GM18870 (cell line): ENCODE results near the gene CCDC78.
"Not testable (repeated sequence)": the region's sequence is repeated elsewhere in the genome, so short reads cannot be mapped to it uniquely, and the experiment has no call there.

ENCODE experiments used
- ATAC-seq: cut with Tn5 transposase; IDR thresholded peaks from one replicate; pipeline ENCODE4 v1.9.1; 2021; ENCODE audit warnings: moderate library complexity; ENCODE audit not compliant: unreplicated experiment

The CCDC78 gene

DNA sequence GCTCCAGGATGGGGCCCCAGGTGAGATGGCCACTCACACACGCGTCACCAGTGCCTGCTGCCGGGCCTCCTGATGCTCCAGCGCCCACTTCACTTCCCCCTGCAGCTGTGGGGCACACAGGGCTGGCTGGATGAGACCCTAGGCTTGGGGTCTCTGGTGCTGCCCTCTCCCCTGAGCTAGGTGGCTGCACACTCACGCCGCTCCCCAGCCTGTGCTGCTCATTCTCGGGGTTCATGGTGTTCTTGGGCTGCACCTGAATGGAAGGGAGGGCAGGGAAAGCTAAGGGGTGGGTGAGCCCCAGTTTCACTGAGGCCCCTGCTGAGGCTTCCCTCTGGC is 1.2 kb downstream of the CCDC78 start:
- no peak for ATAC-seq

DNA sequence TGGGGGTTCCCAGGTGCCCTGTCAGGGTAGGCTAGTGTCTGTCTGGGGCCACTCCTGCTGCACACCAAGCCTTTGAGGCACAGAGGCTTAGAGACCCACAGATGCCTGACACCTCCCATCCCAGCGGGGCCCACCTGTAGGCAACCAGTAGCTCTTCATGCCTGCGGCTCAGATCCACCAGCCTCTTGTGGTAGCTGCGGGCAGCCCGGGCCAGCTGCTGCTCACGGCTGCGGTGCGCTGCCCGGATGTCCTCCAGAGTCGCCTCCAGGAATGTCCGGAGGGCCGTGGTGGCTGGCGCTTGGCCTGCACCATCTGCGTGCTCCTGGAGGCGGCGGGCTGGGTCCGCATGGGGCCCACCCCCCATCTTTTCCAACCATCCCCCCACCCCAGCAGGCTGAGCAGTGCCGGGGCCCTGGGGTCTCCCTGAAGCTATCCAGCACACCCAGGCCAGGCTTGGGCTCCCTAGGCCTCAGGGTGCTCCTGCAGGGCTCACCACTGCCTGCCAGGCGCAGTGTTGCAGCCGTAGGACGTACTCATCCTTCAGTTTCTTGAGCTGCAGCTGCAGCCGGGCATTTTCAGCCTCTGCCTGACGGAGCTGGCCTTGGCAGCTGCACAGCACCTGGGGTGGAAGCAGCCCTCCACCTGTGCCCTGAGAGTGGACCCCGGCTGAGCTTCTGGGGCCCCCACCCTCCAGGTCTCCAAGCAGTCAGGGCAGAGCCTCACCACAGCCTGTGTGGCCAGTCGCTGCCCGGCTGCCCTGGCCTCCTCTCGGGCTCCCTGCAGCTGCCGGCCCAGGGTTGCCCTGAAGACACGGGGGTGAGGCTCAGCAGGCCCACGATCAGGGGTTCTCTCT is 1.8 kb downstream of the CCDC78 start:
- ATAC-seq: no peak

DNA sequence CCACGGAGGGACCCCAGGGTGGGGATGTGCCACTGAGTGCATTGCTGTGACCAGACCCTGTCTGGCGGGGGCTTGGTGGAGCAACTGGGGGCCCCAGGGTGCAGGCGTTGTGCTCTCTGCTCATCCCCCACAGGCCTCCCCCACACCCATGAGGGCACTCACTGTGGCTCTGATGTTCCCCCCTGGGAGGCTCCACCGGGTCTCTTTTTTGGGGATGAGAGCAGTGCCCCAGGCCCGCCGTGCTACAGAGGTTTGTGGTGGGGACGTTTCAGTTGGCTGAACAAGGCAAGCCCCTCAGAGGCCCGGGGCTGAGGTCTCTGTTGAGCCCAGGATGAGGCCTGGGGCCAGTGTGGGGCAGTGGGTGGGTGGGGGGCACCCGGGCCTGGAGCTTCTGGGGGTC is 2.5 kb downstream of the CCDC78 start:
- ATAC-seq: no peak

DNA sequence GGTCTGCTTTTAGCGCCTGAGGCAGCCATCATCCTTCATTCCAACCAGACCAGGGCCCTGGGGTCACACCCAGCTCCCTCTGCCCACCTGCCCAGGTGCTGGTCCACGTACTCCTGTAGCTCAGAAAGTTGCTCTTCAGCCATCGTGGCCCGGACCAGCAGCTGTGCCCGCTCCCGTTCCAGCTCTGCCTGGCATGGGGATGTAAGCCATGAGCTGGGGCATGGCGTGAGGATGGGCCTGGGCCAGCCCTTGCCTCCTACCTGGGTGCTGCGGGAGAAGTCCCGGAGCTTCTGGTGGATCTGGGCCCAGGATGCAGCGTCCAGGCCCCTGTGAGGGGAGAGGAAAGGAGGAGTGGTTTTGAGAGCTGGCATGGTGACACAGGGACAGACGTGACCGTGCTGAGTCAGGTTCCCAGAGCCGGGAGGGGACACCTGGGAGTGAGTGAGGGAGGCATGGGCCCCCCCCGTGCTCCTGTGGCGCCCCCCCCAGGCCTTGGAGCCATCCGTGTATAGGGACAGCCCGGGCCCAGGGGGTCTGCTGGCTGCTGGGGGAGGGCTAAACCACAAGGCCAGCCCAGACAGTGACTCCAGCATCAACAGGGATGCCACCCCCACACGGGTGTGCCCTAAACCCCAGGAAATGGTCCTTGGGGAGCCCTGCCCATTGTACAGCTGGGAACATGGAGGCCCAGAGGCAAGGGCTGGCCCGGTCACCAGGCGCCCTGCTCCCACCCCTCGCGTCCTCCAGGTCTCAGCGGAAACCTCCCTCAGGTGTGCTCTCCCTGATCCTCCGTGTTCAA is 3.2 kb downstream of the CCDC78 start:
- ATAC-seq: no peak

DNA sequence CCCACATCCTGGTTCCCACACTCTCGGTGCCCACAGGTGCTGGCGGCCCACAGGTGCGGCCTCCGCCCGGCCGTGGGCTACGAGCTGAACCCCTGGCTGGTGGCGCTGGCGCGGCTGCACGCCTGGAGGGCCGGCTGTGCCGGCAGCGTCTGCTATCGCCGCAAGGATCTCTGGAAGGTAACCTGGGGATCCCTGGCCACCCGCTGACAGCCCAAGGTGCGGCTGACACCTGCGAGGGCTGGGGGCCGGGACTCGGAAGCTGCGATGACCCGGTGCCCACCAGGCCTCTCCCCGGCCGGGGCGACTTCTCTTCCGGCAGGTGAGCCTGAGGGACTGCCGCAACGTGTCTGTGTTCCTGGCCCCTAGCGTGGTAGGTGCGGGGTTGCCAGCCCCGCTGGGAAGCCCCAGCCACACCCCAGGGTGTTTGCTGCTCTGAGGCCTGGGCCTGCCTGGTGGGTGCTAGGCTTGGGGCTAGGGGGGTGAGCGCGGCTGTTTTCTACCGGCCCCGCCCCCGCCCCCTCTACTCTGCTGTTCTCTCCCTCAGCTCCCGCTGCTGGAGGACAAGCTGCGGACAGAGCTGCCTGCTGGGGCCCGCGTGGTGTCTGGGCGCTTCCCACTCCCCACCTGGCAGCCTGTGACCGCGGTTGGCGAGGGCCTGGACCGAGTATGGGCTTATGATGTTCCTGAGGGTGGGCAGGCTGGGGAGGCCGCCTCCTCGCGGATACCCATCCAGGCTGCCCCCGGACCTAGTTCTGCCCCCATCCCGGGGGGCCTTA is 4.3 kb downstream of the CCDC78 start:
- no peak for ATAC-seq

DNA sequence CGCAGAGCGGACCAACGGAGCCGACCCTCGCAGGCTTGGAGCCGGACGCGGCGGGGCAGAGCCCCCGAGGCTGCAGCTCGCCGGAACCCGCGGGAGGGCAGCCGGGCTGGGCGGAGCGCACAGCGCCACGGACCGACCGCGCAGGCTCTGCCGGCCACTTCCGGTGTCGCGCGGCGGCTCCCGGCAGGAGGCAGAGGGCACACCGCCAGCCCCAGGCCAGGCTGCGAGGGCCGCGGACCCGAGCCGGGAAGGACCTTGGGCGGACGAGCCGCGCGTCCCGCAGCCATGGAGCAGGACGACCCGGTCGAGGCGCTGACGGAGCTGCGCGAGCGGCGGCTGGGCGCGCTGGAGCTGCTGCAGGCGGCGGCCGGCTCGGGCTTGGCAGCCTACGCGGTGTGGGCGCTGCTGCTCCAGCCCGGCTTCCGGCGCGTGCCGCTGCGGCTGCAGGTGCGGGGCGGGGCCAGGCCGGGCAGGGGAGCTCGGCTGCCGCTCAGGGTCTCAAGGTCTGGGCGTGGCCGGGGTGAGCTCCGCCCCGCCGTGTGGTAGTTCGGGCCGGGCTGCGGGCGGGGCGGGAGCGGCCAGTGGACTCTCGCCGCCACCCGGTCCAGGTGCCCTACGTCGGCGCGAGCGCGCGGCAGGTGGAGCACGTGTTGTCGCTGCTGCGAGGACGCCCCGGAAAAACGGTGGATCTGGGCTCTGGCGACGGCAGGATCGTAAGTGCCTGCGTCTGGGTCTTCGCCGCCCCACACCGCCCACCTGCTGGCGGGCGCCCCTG is 5.1 kb downstream of the CCDC78 start, which contains the start of gene ANTKMT:
TSS of gene ANTKMT (plus strand) at position 157 of the 775 bp plus-strand sequence. CDS start at position 286, 129 bp downstream.
- ATAC-seq: peak; percentile 49

DNA sequence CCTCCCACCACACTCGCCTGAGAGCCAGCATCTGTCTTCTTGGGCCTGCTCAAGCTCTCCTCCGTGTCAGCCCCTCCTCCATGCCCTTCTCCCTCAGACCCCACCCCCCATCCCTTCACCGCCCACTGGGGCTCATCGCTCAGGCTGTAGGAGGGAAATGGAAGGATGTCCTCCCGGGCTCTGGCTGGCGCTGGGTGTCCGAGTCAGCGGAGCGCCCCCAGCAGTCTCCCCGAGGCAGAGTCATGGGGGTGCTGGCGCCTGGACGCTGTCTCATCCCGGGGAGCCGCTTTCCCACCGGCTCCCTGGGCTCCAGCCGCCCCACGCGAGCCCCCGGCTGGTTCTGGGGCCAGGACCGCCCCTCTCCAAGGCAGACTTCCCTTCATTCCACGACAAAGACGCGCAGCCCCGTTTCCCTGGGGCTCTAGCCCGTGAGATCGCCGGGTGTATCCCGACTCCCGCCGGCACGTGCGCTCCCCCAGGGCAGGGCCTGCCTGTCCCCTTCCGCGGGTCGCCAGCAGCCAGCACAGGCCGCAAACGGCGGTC is 5.7 kb downstream of the CCDC78 start:
- ATAC-seq: peak; percentile 21

DNA sequence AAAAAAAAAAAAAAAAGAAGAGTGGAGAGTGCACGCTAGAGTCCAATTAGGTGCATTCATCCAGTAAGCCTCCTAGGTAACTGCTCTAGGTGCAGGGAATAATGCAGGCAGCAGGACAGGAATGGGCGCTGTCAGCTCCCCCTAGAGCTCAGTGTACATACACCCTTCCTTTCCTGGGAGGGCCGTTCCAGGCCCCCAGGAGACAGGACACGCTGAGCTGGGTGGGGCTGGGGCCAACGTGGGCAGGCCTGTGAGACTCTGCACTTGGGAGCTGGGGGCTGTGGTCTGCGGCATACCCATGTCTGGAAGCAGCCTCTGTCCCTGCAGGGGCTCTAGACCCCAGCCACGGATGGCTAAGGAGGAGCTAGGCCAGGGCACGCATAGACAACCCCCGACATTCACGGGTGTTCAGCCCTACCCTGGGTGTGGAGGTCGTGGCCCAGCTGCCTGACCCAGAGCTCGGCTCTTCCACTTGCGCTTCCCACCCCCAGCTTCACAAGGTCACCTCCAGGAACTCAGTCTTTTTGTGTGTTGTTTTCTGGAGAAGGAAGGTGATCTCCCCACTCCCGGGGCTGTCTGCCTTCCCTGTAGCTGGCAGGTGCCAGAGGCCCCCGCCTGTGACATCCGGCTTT is 6.3 kb downstream of the CCDC78 start:
- no peak for ATAC-seq

DNA sequence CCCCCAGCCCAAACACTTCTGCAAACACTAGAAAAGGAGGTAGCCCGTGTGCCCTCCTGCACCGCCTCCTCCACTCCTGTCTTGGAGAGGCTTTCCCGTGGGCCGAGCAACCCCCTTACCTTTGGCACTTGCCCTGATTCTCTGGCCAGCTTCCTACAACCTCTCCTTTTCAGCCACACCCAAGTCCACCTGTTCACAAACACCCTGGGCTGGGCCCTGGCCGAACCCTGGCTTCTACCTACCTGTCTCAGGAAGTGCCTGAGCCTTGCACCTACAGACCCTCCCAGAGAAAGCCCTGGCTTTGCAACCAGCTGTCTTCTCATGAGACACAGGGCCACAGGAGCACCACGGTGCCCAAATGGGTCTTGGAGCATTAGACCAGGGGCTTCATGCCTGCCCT is 7.3 kb downstream of the CCDC78 start:
- no peak for ATAC-seq

DNA sequence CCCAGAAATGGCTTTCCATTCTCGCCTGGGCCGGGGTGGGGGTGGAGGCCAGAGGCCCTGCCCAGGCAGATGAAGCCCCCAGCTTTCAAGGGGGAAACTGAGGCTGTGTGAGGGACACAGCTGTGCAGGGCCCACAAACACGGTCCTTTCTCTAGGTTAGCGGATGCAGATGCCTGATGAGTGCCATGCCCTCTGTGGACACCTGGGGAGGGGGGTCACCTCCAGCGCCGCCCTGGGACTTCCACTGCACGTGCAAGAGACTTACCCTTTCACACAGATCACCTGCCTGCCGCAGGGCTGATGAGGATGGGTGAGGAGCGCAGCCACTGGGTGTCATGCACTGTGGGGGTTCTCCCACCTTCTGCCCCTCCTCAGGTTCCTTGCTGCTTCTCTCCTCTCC is 7.9 kb downstream of the CCDC78 start:
- ATAC-seq: no peak

DNA sequence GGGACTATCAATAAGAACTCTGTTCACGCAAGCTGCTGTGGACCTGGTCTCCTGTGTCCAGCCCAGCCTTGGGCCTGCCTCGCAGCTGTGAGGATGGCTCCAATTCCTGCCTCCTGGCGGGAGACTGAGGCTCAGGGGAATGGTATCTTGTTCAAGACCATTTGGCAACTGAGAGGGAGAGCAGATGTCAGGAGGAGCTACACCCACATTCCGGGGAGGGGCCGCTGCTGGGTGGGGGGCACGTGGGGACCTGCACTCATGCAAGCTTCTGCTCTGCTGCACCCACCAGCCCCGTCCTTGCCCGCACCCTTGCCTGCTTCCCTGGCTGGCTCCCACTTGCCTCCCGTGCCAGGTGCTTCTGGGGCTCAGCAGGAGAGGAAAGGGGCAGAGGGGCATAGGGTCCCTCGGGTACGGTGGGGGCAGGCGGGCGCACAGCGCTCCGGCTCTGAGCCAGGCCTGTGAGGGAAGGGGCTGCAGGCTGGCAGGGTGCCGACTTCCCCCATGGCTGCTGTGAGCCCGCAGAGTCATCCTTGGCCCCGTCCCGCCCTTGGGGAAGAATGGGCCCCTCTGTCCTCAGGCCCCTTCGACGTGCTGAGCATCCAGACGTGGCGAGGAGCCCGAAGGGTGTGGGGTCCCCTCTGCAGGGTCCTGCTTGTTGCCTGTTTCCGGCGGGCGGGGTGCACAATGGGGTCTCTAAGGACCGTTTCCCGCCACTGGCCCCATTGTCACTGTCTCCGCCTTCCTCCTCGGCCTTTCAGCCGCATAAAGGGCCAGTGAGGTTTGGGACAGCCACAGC is 8.6 kb downstream of the CCDC78 start:
- no peak for ATAC-seq

DNA sequence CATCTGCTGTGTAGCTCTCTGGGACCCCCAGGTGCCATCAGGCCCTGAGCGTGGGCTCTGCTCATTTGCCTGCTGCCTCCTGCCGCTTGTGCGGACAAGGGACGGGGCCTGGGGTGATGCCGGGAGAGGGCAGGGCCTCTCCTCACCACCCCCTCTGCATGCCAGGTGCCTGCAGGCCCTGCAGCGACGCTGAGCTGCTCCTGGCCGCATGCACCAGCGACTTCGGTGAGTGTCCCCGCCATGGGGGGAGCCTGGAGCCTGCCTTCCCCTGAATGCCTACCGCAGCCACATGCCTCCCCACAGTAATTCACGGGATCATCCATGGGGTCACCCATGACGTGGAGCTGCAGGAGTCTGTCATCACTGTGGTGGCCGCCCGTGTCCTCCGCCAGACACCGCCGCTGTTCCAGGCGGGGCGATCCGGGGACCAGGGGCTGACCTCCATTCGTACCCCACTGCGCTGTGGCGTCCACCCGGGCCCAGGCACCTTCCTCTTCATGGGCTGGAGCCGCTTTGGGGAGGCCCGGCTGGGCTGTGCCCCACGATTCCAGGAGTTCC is 9.4 kb downstream of the CCDC78 start:
- no peak for ATAC-seq

DNA sequence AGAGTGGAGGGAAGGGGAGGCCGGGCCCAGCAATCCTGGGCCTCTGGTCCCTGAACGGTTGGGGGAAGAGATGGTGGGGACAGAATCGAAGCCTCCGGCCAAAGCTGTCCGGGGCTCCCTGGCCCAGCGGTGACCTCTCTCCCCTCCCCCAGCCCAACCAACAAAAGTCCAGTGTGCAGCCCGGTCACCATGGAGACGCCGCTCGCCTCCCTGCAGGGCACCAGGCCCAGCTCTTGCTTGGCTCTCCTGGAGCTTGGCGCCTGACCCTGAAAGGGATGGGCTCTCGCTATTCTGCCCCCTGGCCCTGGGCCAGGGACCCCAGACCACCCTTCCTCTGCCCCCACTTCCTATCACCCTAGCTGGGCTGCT is 10.1 kb downstream of the CCDC78 start:
- ATAC-seq: no peak

DNA sequence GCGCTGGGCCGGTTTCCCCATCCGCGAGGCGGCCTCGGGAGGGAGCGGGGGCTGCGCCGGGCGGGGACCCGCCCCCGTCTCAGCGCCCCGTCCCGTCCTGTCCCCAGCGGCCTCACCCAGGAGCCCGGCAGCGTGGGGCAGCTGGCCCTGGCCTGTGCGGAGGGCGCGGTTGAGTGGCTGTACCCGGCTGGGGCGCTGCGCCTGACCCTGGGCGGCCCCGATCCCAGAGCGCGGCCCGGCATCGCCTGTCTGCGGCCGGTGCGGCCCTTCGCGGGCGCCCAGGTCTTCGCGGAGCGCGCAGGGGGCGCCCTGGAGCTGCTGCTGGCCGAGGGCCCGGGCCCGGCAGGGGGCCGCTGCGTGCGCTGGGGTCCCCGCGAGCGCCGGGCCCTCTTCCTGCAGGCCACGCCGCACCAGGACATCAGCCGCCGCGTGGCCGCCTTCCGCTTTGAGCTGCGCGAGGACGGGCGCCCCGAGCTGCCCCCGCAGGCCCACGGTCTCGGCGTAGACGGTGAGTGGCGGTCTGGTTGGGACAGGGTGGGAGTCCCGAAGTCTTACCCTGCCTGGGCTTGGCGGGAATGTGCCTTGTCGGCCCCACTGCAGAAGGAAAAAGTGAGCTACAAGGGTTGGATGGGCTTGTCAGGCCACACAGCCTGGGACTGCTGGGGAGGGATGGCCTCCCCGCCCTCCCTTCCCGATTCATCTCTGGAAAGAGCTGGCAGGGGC is 10.6 kb downstream of the CCDC78 start:
- ATAC-seq: no peak

DNA sequence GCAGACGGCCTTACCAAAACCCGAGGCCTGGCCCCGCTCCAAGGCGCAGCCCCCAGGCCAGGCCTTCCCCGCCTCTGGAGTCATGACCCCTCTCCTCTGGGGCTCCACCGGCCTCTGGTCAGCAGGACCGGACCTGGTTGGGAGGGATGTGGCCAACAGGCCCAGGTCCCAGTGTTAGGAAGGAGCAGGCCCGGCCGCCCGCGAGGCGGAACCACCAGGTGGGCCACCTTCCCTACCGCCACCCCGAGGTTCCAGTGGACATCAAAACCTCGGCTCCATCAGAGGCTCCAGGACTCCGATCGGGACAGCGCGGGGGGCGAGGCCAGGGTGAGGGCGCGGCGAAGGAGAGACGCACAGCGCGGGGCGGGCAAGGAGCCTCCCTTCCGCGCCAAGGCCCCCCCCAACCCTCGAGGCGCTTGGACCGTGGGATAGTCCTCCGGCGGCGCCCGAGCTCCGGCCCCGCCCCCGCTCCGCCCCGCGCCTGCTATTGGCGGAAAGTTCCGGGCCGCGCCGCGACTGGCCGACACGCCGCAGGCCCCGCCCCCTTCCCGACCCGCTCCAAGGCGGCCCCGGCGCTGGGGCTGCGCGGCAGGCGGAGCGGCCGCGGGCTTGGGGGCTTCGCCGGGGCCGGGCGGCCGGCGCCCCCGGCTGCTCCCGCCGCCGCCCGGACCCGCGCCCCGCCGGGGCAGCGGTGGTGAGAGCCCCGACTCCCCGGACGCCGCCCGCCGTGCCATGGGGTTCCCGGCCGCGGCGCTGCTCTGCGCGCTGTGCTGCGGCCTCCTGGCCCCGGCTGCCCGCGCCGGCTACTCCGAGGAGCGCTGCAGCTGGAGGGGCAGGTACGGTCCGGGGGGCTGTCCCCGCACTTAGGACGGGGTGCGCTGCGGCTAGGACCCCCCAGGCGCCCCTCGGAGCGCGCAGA is 11.4 kb downstream of the CCDC78 start, which contains the start of gene METRN:
TSS of gene METRN (plus strand) at position 561 of the 919 bp plus-strand sequence. CDS start at position 733, 172 bp downstream.
- no peak for ATAC-seq

DNA sequence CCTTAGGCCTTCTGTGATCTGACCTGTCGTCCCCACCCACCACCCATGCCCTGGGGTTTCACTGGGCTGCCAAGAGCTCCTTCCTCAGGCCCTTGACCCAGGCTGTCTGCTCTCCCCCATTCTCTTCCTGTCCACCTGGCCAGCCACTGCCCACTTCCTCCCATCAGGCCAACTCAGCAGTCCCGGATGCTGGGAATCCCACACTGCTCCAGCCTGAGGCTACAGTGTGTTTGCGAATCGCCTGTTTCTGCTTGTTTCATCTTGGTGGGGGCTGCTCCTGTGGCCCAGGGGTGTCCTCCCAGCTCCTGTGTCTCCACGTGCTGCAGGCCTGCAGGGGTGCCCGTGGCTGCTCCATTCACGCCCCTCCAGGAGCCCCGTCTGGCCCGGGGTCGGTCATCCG is 12.2 kb downstream of the CCDC78 start:
- no peak for ATAC-seq

DNA sequence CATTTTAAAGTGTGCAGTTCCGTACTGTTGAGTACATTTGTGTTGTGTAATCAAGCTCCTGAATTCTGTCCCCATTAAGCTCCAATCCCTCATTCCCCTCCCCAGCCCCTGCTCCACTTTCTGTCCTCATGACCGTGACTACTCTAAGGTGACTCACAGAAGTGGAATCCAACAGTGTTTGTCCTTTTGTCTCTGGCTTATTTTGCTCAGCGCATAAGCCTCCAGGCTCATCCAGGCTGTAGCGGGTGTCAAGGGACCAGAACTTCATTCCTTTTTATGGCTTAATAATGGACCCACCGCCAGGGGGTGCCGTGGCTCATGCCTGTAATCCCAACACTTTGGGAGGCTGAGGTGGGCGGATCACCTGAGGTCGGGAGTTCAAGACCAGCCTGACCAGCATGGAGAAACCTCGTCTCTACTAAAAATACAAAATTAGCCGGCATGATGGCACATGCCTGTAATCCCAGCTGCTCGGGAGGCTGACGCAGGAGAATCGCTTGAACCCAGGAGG is 13.4 kb downstream of the CCDC78 start:
- not testable (repeated sequence) for ATAC-seq
